Endothelial cell of umbilical vein (primary cell): ENCODE measurements around the gene RPL21. TPM values are rescaled to one million over a fixed set of nuclear protein-coding genes. Genes with fewer than 3 reads are reported as not detected.

Experiments
- BruUV-seq: library from RNA; stranded (reverse); fragments of 400-500 nt; replicated peaks from 2 replicates; lab custom pipeline; 2021; lab: Mats Ljungman, UMichigan
- CTCF ChIA-PET: fragments of 300-600, 350-600 bp; sonication (Branson Sonifier 250); formaldehyde crosslinking; loops from one replicate; lab custom pipeline; 2021; ENCODE audit warnings: antibody characterized with exemption, inconsistent platforms; lab: Charles Lee
- POLR2A ChIA-PET: fragments of 300-600, 350-600 bp; sonication (Branson Sonifier 250); formaldehyde crosslinking; loops from one replicate; lab custom pipeline; 2021; ENCODE audit warnings: antibody characterized with exemption, inconsistent platforms; lab: Charles Lee
- DNase-seq: peaks from one replicate; pipeline ENCODE4 v3.0.0-alpha.2; 2011; ENCODE audit warnings: low read depth, low spot score
- FAIRE-seq: peaks from 2 replicates; lab custom pipeline; 2011; peaks lifted over from hg19 to GRCh38; lab: Jason Lieb, UNC
- H2AFZ ChIP-seq: 2 replicates; pipeline ENCODE4 v1.6.0; 2012; ENCODE audit warnings: low read depth, low read length, control low read depth, inconsistent platforms
- H3K27ac ChIP-seq: 2 replicates; pipeline ENCODE4 v1.5.1; 2011; ENCODE audit warnings: low read depth, mild to moderate bottlenecking, control low read depth, low read length, moderate library complexity; ENCODE audit not compliant: insufficient read depth
- H3K27me3 ChIP-seq, 2 experiments: 2 replicates each; pipeline versions ENCODE4 v1.6.0 to v1.6.1; 2011; ENCODE audit warnings: low read length in 2 of 2, mixed read lengths in 1 of 2; ENCODE audit not compliant: control insufficient read depth in 2 of 2, insufficient read depth in 2 of 2
- H3K36me3 ChIP-seq, 2 experiments: 2 replicates in 1 of 2; 3 replicates in 1 of 2; pipeline ENCODE4 v1.5.1; 2011; ENCODE audit warnings: low read length in 2 of 2, mild to moderate bottlenecking in 1 of 2, moderate library complexity in 1 of 2; ENCODE audit not compliant: control insufficient read depth in 2 of 2, insufficient read depth in 2 of 2; ENCODE audit errors: extremely low read depth in 1 of 2
- H3K4me1 ChIP-seq: 3 replicates; pipeline ENCODE4 v1.5.1; 2011; ENCODE audit warnings: mild to moderate bottlenecking, low read length; ENCODE audit not compliant: control insufficient read depth, insufficient read depth; ENCODE audit errors: extremely low read depth
- H3K4me2 ChIP-seq: 2 replicates; pipeline ENCODE4 v1.6.1; 2011; ENCODE audit warnings: low read length, control low read depth, mixed read lengths; ENCODE audit not compliant: insufficient read depth
- H3K4me3 ChIP-seq, 3 experiments: fragments of 200-600 bp in 1 of 3; sonication (generic), shearing (Covaris generic) in 1 of 3; replicated peaks in 1 of 3; 2 replicates each; pipeline ENCODE4 v1.5.1; 2011 to 2016; ENCODE audit warnings: control low read depth in 3 of 3, low read length in 3 of 3, mild to moderate bottlenecking in 2 of 3, inconsistent platforms in 1 of 3, low read depth in 1 of 3, moderate library complexity in 1 of 3; ENCODE audit not compliant: insufficient read depth in 1 of 3
- H3K79me2 ChIP-seq: 2 replicates; pipeline ENCODE4 v1.6.0; 2012; ENCODE audit warnings: low read length, inconsistent platforms; ENCODE audit not compliant: control insufficient read depth, insufficient read depth
- H3K9ac ChIP-seq: replicated peaks from 2 replicates; pipeline ENCODE3; 2011; ENCODE audit warnings: low read length, control low read depth; ENCODE audit not compliant: insufficient read depth; ENCODE audit errors: extremely low read depth
- H3K9me1 ChIP-seq: replicated peaks from 3 replicates; pipeline ENCODE4 v1.6.0; 2011; ENCODE audit warnings: mild to moderate bottlenecking, low read length; ENCODE audit not compliant: control insufficient read depth, insufficient read depth; ENCODE audit errors: extremely low read depth
- H3K9me3 ChIP-seq: replicated peaks from 2 replicates; pipeline ENCODE4 v1.5.1; 2012; ENCODE audit warnings: low read length, inconsistent platforms; ENCODE audit not compliant: control insufficient read depth, insufficient read depth
- H4K20me1 ChIP-seq: replicated peaks from 2 replicates; pipeline ENCODE3; 2011; ENCODE audit warnings: mild to moderate bottlenecking, low read length; ENCODE audit not compliant: control insufficient read depth, insufficient read depth; ENCODE audit errors: extremely low read depth
- CTCF ChIP-seq, 2 donors: IDR thresholded peaks; 1 replicate in 1 of 2; 2 replicates in 1 of 2; pipeline ENCODE4 v1.5.1; 2011; ENCODE audit warnings: low read length in 2 of 2, mild to moderate bottlenecking in 2 of 2, moderate library complexity in 2 of 2, control low read depth in 1 of 2, inconsistent platforms in 1 of 2, low read depth in 1 of 2; ENCODE audit not compliant: insufficient read depth in 1 of 2; ENCODE audit errors: extremely low read depth in 1 of 2
- EZH2 ChIP-seq: IDR thresholded peaks from 2 replicates; pipeline ENCODE4 v1.6.1; 2012; ENCODE audit warnings: borderline replicate concordance, low read depth, mild to moderate bottlenecking, moderate library complexity, low read length, inconsistent platforms; ENCODE audit not compliant: severe bottlenecking
- FOS ChIP-seq: IDR thresholded peaks from 2 replicates; pipeline ENCODE4 v1.6.1; 2011; ENCODE audit warnings: mild to moderate bottlenecking, low read length, moderate library complexity, borderline replicate concordance; ENCODE audit not compliant: insufficient read depth
- GATA2 ChIP-seq: IDR thresholded peaks from 2 replicates; pipeline ENCODE4 v1.7.0; 2011; ENCODE audit warnings: low read depth, mild to moderate bottlenecking, moderate library complexity, mixed read lengths, low read length; ENCODE audit not compliant: insufficient read length, insufficient read depth
- JUN ChIP-seq: IDR thresholded peaks from 2 replicates; pipeline ENCODE4 v1.6.1; 2011; ENCODE audit warnings: borderline replicate concordance, low read depth; ENCODE audit not compliant: insufficient read length, insufficient read depth
- MAX ChIP-seq: IDR thresholded peaks from 2 replicates; pipeline ENCODE4 v1.6.1; 2011; ENCODE audit not compliant: insufficient read depth, insufficient read length
- MYC ChIP-seq: IDR thresholded peaks from one replicate; pipeline ENCODE4 v1.6.1; 2011; ENCODE audit warnings: mild to moderate bottlenecking, low read depth, low read length
- POLR2A ChIP-seq: IDR thresholded peaks from 2 replicates; pipeline ENCODE4 v1.6.1; 2012; ENCODE audit warnings: low read depth, mild to moderate bottlenecking, control low read depth, low read length
- POLR2AphosphoS5 ChIP-seq: IDR thresholded peaks from 2 replicates; pipeline ENCODE4 v1.6.1; 2012; ENCODE audit warnings: low read depth, mild to moderate bottlenecking, control low read depth, low read length, moderate library complexity; ENCODE audit not compliant: insufficient read depth
- dilution Hi-C: fragments of 300-500 bp; cut with MboI; formaldehyde crosslinking; loops from one replicate; pipeline ENCODE4 v1.15.0; 2019; ENCODE audit warnings: low sequenced_read_pairs; ENCODE audit not compliant: extremely low pct_ligation_motif_present
- intact Hi-C: fragments of 100-400 bp; cut with micrococcal nuclease; formaldehyde crosslinking; loops from one replicate; pipeline ENCODE4 v1.10.0; 2022
- polyA plus RNA-seq, 4 experiments: library from polyadenylated mRNA; depleted of rRNA in 3 of 4; stranded (reverse) in 3 of 4; unstranded in 1 of 4; fragments of >200 nt; gene quantifications; 2 replicates each; pipeline versions ENCODE4 v1.2.1 to v1.2.3, GENCODE V29; 2011 to 2012; ENCODE audit warnings: missing spikeins in 1 of 4
- total RNA-seq: library from RNA; stranded (reverse); gene quantifications from 2 replicates; pipeline ENCODE4 v1.2.3, GENCODE V29; 2021

Gene RPL21
- total and polyA plus RNA-seq, 2 donors (not counting 3 experiments of a cell fraction or from before 2014, with no cell fraction given) = 585 to 871 TPM

GRCh38 chr13:27264181-27264580 lies 12.8 kb downstream of the RPL21 start:
- Histone ChIP-seq H3K9ac (no peak overlapping the region), H3K9me1 (no peaks in the 10 kb centered on the region), H3K27me3 (no peaks in the 10 kb centered on the region), H3K36me3 (peaks cover 0 to under 1% of the 10 kb centered on the region in 2 experiments), H3K9me3 (no peaks in the 10 kb centered on the region), H3K4me2 (no peak overlapping the region), H4K20me1 (peaks cover 2% of the 10 kb centered on the region), H3K4me1 (peaks cover 9% of the 10 kb centered on the region), H2AFZ (no peak overlapping the region), H3K4me3 (no peak overlapping the region), H3K79me2 (no peaks in the 10 kb centered on the region), H3K27ac (no peak overlapping the region)
- no peak for FAIRE-seq
- TF ChIP-seq FOS (no peak), POLR2A (no peak), GATA2 (no peak), MYC (no peak), MAX (no peak), EZH2 (no peak), CTCF (IDR thresholded peaks at IDR 0.05; ENCODE audit: extremely low read depth in 1 of 2, insufficient read depth in 1 of 2, low read depth in 1 of 2, low read length in 2 of 2) (no peak), JUN (no peak), POLR2AphosphoS5 (no peak)
- intact Hi-C loops = no loop called here
- BruUV-seq = no TSS peak
- dilution Hi-C loops = no loop called here
- POLR2A ChIA-PET = no interaction called here
- no peak for DNase-seq
- CTCF ChIA-PET = no interaction called here
